CD4-positive, CD25-positive, alpha-beta regulatory T cell (primary cell): ENCODE data around the gene GRK4. TPM values are rescaled to one million over a fixed set of nuclear protein-coding genes. Genes with fewer than 3 reads are reported as not detected.

Source experiments
- ATAC-seq, 2 donors: fragments of 150-1000 bp; cut with Tn5 transposase; one replicate each; pipeline ENCODE4 v1.10.0; 2021; ENCODE audit warnings: low read depth in 2 of 2, moderate number of reproducible peaks in 2 of 2, moderate library complexity in 1 of 2
- DNase-seq, 3 donors: peaks; one replicate each; pipeline versions ENCODE4 v3.0.0 to v3.0.0-alpha.2; 2012 to 2022; ENCODE audit warnings: mixed read lengths in 1 of 3
- H3K27ac ChIP-seq: one replicate; pipeline ENCODE4 v1.7.0; 2013; ENCODE audit warnings: mild to moderate bottlenecking, low read length; ENCODE audit not compliant: insufficient read depth, poor library complexity, severe bottlenecking
- H3K27me3 ChIP-seq: one replicate; pipeline ENCODE4 v1.7.0; 2013; ENCODE audit warnings: low read length; ENCODE audit not compliant: control insufficient read depth, insufficient read depth
- H3K36me3 ChIP-seq: one replicate; pipeline ENCODE4 v1.7.0; 2013; ENCODE audit warnings: mild to moderate bottlenecking, low read length, moderate library complexity; ENCODE audit not compliant: control insufficient read depth, insufficient read depth
- H3K4me1 ChIP-seq: 2 replicates; pipeline ENCODE4 v1.7.0; 2013; ENCODE audit warnings: mild to moderate bottlenecking, low read length; ENCODE audit not compliant: insufficient read depth, control insufficient read depth, poor library complexity, severe bottlenecking
- H3K4me3 ChIP-seq: one replicate; pipeline ENCODE4 v1.7.0; 2013; ENCODE audit warnings: low read depth, mild to moderate bottlenecking, low read length, moderate library complexity
- H3K9me3 ChIP-seq, 2 experiments: 1 replicate in 1 of 2; 2 replicates in 1 of 2; pipeline ENCODE4 v1.7.0; 2013; ENCODE audit warnings: low read length in 2 of 2, mild to moderate bottlenecking in 1 of 2, moderate library complexity in 1 of 2; ENCODE audit not compliant: control insufficient read depth in 2 of 2
- H3K27ac Mint-ChIP-seq, 3 donors: one replicate each; pipeline ENCODE4 v1.8.0; 2020 to 2022; ENCODE audit warnings: mild to moderate bottlenecking in 3 of 3, mixed read lengths in 3 of 3, moderate library complexity in 2 of 3
- H3K27me3 Mint-ChIP-seq: one replicate; pipeline ENCODE4 v1.8.0; 2022; ENCODE audit warnings: mild to moderate bottlenecking, mixed read lengths
- H3K36me3 Mint-ChIP-seq: one replicate; pipeline ENCODE4 v1.8.0; 2020; ENCODE audit warnings: mixed read lengths
- H3K4me1 Mint-ChIP-seq, 4 donors: one replicate each; pipeline ENCODE4 v1.8.0; 2020 to 2022; ENCODE audit warnings: mixed read lengths in 4 of 4, mild to moderate bottlenecking in 1 of 4
- H3K4me3 Mint-ChIP-seq, 4 donors: one replicate each; pipeline ENCODE4 v1.8.0; 2020 to 2022; ENCODE audit warnings: mild to moderate bottlenecking in 4 of 4, mixed read lengths in 4 of 4, moderate library complexity in 3 of 4
- H3K9me3 Mint-ChIP-seq, 7 donors: one replicate each; pipeline ENCODE4 v1.8.0; 2020 to 2022; ENCODE audit warnings: mixed read lengths in 7 of 7, mild to moderate bottlenecking in 3 of 7, moderate library complexity in 2 of 7
- polyA plus RNA-seq, 4 donors: library from polyadenylated mRNA; unstranded; fragments of 300-500 nt; fragmentation: Illumina TruSeq; gene quantifications; one replicate each; pipeline ENCODE4 v1.2.3, GENCODE V29; 2021
- total RNA-seq: library from RNA; stranded (reverse); gene quantifications from one replicate; pipeline ENCODE4 v1.2.3, GENCODE V29; 2022

GRK4 gene
- total and polyA plus RNA-seq, 5 donors from 2014 or later, result 0.64 to 2.8 (median 1.2) TPM

DNA sequence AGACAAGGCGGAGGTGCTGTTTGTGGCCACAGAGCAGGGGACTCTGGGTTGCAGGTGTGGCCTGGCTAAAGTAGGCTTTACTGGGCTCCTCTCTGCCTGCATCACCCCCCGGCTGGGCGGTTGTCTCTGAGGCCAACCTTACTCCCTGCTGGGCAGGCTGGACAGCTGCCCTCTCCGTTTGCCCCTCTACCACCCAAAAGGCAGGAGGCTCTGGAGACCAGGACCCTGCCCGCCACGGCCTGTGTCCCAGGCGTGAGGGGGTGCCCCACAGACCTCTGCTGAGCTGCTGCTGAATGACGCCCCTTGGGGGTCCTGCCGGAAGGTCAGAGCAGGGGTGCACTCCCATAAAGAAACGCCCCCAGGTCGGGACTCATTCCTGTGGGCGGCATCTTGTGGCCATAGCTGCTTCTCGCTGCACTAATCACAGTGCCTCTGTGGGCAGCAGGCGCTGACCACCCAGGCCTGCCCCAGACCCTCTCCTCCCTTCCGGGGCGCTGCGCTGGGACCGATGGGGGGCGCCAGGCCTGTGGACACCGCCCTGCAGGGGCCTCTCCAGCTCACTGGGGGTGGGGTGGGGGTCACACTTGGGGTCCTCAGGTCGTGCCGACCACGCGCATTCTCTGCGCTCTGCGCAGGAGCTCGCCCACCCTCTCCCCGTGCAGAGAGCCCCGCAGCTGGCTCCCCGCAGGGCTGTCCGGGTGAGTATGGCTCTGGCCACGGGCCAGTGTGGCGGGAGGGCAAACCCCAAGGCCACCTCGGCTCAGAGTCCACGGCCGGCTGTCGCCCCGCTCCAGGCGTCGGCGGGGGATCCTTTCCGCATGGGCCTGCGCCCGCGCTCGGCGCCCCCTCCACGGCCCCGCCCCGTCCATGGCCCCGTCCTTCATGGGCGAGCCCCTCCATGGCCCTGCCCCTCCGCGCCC, 110.0 kb downstream of the GRK4 start:
- Mint-ChIP-seq H3K36me3 (peaks cover 4% of the 10 kb centered on the region), H3K4me3 (peak overlapping the region in 3 of 4 donors; percentile 48 to 80 (median 60)), H3K27ac (no peak overlapping the region), H3K9me3 (peaks cover 0 to 2% (median 0%) of the 10 kb centered on the region in 7 donors), H3K27me3 (no peaks in the 10 kb centered on the region), H3K4me1 (peaks cover 10 to 25% (median 16%) of the 10 kb centered on the region in 4 donors)
- H3K4me1 ChIP-seq, result peaks cover 20% of the 10 kb centered on the region
- ATAC-seq, result no peak
- H3K9me3 ChIP-seq, result no peaks in the 10 kb centered on the region
- H3K27me3 ChIP-seq, result no peaks in the 10 kb centered on the region
- H3K27ac ChIP-seq, result peak overlapping the region; percentile 65
- H3K4me3 ChIP-seq, result no peak overlapping the region
- peak in 1 of 3 donors; percentile 4 for DNase-seq
- no peaks in the 10 kb centered on the region for H3K36me3 ChIP-seq

DNA sequence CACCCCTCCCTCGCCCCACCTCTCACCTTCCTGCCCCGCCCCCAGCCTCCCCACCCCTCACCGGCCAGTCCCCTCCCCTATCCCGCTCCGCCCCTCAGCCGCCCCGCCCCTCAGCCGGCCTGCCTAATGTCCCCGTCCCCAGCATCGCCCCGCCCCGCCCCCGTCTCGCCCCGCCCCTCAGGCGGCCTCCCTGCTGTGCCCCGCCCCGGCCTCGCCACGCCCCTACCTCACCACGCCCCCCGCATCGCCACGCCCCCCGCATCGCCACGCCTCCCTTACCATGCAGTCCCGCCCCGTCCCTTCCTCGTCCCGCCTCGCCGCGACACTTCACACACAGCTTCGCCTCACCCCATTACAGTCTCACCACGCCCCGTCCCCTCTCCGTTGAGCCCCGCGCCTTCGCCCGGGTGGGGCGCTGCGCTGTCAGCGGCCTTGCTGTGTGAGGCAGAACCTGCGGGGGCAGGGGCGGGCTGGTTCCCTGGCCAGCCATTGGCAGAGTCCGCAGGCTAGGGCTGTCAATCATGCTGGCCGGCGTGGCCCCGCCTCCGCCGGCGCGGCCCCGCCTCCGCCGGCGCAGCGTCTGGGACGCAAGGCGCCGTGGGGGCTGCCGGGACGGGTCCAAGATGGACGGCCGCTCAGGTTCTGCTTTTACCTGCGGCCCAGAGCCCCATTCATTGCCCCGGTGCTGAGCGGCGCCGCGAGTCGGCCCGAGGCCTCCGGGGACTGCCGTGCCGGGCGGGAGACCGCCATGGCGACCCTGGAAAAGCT, 110.9 kb downstream of the GRK4 start, which contains the start of the genes HTT and HTT-AS:
Gene HTT, plus strand, starts transcription at position 604 of the 768 bp plus-strand sequence. Its CDS starts 145 bp downstream, at position 749.
Gene HTT-AS, minus strand, starts transcription at position 461 of the 768 bp plus-strand sequence.
- peaks cover 4% of the 10 kb centered on the region for H3K36me3 Mint-ChIP-seq
- H3K27me3 ChIP-seq, result no peaks in the 10 kb centered on the region
- H3K4me1 Mint-ChIP-seq, result peaks cover 12 to 26% (median 18%) of the 10 kb centered on the region in 4 donors
- H3K4me3 ChIP-seq, result peak within 1 kb of the TSS; percentile 67
- no peaks in the 10 kb centered on the region for H3K36me3 ChIP-seq
- peak; percentile 88 for ATAC-seq
- peak; percentile 92 to 95 (median 95) for DNase-seq
- peaks cover 20% of the 10 kb centered on the region for H3K4me1 ChIP-seq
- H3K27ac Mint-ChIP-seq, result peak within 1 kb of the TSS in 2 of 3 donors; percentile 83 to 88
- H3K27ac ChIP-seq, result peak within 1 kb of the TSS; percentile 84
- no peaks in the 10 kb centered on the region for H3K9me3 ChIP-seq
- peaks cover 0 to 2% (median 0%) of the 10 kb centered on the region in 7 donors for H3K9me3 Mint-ChIP-seq
- H3K27me3 Mint-ChIP-seq, result no peaks in the 10 kb centered on the region
- peak within 1 kb of the TSS; percentile 90 to 96 (median 92) for H3K4me3 Mint-ChIP-seq

DNA sequence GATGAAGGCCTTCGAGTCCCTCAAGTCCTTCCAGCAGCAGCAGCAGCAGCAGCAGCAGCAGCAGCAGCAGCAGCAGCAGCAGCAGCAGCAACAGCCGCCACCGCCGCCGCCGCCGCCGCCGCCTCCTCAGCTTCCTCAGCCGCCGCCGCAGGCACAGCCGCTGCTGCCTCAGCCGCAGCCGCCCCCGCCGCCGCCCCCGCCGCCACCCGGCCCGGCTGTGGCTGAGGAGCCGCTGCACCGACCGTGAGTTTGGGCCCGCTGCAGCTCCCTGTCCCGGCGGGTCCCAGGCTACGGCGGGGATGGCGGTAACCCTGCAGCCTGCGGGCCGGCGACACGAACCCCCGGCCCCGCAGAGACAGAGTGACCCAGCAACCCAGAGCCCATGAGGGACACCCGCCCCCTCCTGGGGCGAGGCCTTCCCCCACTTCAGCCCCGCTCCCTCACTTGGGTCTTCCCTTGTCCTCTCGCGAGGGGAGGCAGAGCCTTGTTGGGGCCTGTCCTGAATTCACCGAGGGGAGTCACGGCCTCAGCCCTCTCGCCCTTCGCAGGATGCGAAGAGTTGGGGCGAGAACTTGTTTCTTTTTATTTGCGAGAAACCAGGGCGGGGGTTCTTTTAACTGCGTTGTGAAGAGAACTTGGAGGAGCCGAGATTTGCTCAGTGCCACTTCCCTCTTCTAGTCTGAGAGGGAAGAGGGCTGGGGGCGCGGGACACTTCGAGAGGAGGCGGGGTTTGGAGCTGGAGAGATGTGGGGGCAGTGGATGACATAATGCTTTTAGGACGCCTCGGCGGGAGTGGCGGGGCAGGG, 111.7 kb downstream of the GRK4 start:
- no peaks in the 10 kb centered on the region for H3K36me3 ChIP-seq
- peak overlapping the region in 2 of 3 donors; percentile 82 to 88 for H3K27ac Mint-ChIP-seq
- H3K4me3 ChIP-seq, result peak overlapping the region; percentile 64
- no peaks in the 10 kb centered on the region for H3K27me3 ChIP-seq
- H3K36me3 Mint-ChIP-seq, result peaks cover 4% of the 10 kb centered on the region
- peak; percentile 3 to 5 for ATAC-seq
- peak overlapping the region; percentile 84 for H3K27ac ChIP-seq
- H3K9me3 ChIP-seq, result no peaks in the 10 kb centered on the region
- H3K9me3 Mint-ChIP-seq, result no peaks in the 10 kb centered on the region
- no peaks in the 10 kb centered on the region for H3K27me3 Mint-ChIP-seq
- peak; percentile 25 to 47 (median 44) for DNase-seq
- peaks cover 15 to 32% (median 22%) of the 10 kb centered on the region in 4 donors for H3K4me1 Mint-ChIP-seq
- peaks cover 20% of the 10 kb centered on the region for H3K4me1 ChIP-seq
- H3K4me3 Mint-ChIP-seq, result peak overlapping the region; percentile 90 to 94 (median 92)

- ATAC-seq (no peak), DNase-seq (no peak)
- H3K36me3 ChIP-seq, result no peaks in the 10 kb centered on the region
- Mint-ChIP-seq H3K27me3 (no peaks in the 10 kb centered on the region), H3K4me3 (peak overlapping the region; percentile 86 to 93 (median 90)), H3K27ac (peak overlapping the region; percentile 60 to 88 (median 79)), H3K4me1 (peaks cover 15 to 36% (median 26%) of the 10 kb centered on the region in 4 donors), H3K9me3 (no peaks in the 10 kb centered on the region), H3K36me3 (peaks cover 4% of the 10 kb centered on the region)
- H3K4me3 ChIP-seq, result peak overlapping the region; percentile 67
- peak overlapping the region; percentile 84 for H3K27ac ChIP-seq
- no peaks in the 10 kb centered on the region for H3K9me3 ChIP-seq
- peaks cover 20% of the 10 kb centered on the region for H3K4me1 ChIP-seq
- no peaks in the 10 kb centered on the region for H3K27me3 ChIP-seq
Observed at GRCh38 chr4:3075652-3075981, 112.2 kb downstream of the GRK4 start.

GRCh38 chr4:3077796-3078195, 114.4 kb downstream of the GRK4 start:
- Histone ChIP-seq H3K27me3 (no peaks in the 10 kb centered on the region), H3K9me3 (no peaks in the 10 kb centered on the region), H3K27ac (no peak overlapping the region), H3K4me1 (peaks cover 30% of the 10 kb centered on the region), H3K4me3 (no peak overlapping the region), H3K36me3 (no peaks in the 10 kb centered on the region)
- ATAC-seq (no peak), DNase-seq (no peak)
- Mint-ChIP-seq H3K27ac (no peak overlapping the region), H3K9me3 (no peaks in the 10 kb centered on the region), H3K36me3 (peaks cover 4% of the 10 kb centered on the region), H3K27me3 (no peaks in the 10 kb centered on the region), H3K4me3 (peak overlapping the region; percentile 16 to 80 (median 52)), H3K4me1 (peaks cover 24 to 52% (median 39%) of the 10 kb centered on the region in 4 donors)

DNA sequence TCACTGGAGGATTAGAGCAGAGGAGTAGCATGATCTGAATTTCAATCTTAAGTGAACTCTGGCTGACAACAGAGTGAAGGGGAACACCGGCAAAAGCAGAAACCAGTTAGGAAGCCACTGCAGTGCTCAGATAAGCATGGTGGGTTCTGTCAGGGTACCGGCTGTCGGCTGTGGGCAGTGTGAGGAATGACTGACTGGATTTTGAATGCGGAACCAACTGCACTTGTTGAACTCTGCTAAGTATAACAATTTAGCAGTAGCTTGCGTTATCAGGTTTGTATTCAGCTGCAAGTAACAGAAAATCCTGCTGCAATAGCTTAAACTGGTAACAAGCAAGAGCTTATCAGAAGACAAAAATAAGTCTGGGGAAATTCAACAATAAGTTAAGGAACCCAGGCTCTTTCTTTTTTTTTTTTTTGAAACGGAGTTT, 116.3 kb downstream of the GRK4 start:
- no peaks in the 10 kb centered on the region for H3K27me3 Mint-ChIP-seq
- no peaks in the 10 kb centered on the region for H3K9me3 Mint-ChIP-seq
- no peak overlapping the region for H3K27ac ChIP-seq
- no peaks in the 10 kb centered on the region for H3K9me3 ChIP-seq
- peaks cover 24 to 62% (median 47%) of the 10 kb centered on the region in 4 donors for H3K4me1 Mint-ChIP-seq
- H3K4me1 ChIP-seq, result peaks cover 24% of the 10 kb centered on the region
- peaks cover 8% of the 10 kb centered on the region for H3K36me3 Mint-ChIP-seq
- no peak for ATAC-seq
- H3K4me3 ChIP-seq, result no peak overlapping the region
- no peak overlapping the region for H3K27ac Mint-ChIP-seq
- H3K36me3 ChIP-seq, result no peaks in the 10 kb centered on the region
- no peak for DNase-seq
- no peaks in the 10 kb centered on the region for H3K27me3 ChIP-seq
- peak overlapping the region in 1 of 4 donors; percentile 22 for H3K4me3 Mint-ChIP-seq
